Hematopoietic multipotent progenitor cell treated with erythropoietin and hydrocortisone succinate and interleukin-3 and kit ligand, for 4 days (in vitro differentiated cells): ENCODE results near the gene MSLN.

ENCODE experiments used
- DNase-seq: peaks from one replicate; pipeline ENCODE4 v3.0.0-alpha.2; 2015

Gene MSLN

GRCh38 chr16:760545-761343 is at the start of gene MSLN:
Gene MSLN (plus strand): TSS chr16:760734. CDS start chr16:762681, 1,947 bp downstream.
- DNase-seq, result no peak

GRCh38 chr16:711084-711483 is 49.5 kb upstream of the MSLN start:
- no peak for DNase-seq

DNA sequence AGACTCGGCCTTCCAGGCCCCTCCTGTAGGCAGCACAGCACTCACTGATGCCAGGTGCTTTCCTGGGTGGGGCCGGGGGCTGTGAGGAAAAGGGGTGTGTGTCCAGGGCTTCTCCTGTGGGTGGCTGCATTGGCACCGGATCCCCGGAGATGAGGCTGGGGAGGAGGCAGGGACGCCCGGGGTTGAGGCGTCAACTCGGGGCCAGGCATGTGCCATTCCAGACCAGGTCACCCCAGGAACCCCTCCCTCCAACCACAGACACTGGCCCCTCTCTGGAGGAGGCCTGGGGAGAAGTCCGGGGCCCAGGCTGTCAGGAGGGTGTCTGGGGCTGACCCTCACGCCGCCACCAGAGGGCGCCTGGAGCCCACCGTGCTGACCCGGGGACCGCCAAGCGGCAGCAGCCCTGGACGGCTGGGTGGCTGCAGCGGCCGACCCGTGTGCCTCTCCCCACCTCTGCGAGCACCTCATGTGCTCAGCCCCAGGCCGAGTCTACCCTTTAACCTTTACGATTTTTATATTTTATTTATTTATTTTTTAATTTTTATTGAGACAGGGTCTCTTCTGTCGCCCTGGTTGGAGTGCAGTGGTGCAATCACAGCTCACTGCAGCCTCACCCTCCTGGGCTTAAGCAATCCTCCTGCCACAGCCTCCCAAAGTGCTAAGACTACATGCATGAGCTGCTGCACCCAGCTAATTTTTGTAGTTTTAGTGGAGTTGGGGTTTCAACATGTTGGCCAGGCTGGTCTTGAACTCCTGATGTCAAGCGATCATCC is 48.8 kb upstream of the MSLN start:
- DNase-seq, result peak; percentile 86

- DNase-seq, result peak; percentile 69
These were observed 47.7 kb upstream of the MSLN start for GRCh38 chr16:712740-713250.

- DNase-seq, result no peak
These were observed 46.5 kb upstream of the MSLN start for GRCh38 chr16:714079-714478.

DNA sequence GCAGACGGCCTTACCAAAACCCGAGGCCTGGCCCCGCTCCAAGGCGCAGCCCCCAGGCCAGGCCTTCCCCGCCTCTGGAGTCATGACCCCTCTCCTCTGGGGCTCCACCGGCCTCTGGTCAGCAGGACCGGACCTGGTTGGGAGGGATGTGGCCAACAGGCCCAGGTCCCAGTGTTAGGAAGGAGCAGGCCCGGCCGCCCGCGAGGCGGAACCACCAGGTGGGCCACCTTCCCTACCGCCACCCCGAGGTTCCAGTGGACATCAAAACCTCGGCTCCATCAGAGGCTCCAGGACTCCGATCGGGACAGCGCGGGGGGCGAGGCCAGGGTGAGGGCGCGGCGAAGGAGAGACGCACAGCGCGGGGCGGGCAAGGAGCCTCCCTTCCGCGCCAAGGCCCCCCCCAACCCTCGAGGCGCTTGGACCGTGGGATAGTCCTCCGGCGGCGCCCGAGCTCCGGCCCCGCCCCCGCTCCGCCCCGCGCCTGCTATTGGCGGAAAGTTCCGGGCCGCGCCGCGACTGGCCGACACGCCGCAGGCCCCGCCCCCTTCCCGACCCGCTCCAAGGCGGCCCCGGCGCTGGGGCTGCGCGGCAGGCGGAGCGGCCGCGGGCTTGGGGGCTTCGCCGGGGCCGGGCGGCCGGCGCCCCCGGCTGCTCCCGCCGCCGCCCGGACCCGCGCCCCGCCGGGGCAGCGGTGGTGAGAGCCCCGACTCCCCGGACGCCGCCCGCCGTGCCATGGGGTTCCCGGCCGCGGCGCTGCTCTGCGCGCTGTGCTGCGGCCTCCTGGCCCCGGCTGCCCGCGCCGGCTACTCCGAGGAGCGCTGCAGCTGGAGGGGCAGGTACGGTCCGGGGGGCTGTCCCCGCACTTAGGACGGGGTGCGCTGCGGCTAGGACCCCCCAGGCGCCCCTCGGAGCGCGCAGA is 45.7 kb upstream of the MSLN start, which contains the start of gene METRN:
TSS of gene METRN (plus strand) at position 561 of the 919 bp plus-strand sequence. CDS start at position 733, 172 bp downstream.
- peak; percentile 95 for DNase-seq

GRCh38 chr16:715477-716199 is 44.9 kb upstream of the MSLN start:
- DNase-seq, result peak; percentile 52

DNA sequence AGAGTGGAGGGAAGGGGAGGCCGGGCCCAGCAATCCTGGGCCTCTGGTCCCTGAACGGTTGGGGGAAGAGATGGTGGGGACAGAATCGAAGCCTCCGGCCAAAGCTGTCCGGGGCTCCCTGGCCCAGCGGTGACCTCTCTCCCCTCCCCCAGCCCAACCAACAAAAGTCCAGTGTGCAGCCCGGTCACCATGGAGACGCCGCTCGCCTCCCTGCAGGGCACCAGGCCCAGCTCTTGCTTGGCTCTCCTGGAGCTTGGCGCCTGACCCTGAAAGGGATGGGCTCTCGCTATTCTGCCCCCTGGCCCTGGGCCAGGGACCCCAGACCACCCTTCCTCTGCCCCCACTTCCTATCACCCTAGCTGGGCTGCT is 44.4 kb upstream of the MSLN start:
- DNase-seq, result no peak

- no peak for DNase-seq
These were observed 43.7 kb upstream of the MSLN start for GRCh38 chr16:716768-717325.

- no peak for DNase-seq
These were observed 42.9 kb upstream of the MSLN start for GRCh38 chr16:717450-718245.

- no peak for DNase-seq
These were observed 42.1 kb upstream of the MSLN start for GRCh38 chr16:718389-718788.

DNA sequence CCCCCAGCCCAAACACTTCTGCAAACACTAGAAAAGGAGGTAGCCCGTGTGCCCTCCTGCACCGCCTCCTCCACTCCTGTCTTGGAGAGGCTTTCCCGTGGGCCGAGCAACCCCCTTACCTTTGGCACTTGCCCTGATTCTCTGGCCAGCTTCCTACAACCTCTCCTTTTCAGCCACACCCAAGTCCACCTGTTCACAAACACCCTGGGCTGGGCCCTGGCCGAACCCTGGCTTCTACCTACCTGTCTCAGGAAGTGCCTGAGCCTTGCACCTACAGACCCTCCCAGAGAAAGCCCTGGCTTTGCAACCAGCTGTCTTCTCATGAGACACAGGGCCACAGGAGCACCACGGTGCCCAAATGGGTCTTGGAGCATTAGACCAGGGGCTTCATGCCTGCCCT is 41.6 kb upstream of the MSLN start:
- DNase-seq, result no peak

DNA sequence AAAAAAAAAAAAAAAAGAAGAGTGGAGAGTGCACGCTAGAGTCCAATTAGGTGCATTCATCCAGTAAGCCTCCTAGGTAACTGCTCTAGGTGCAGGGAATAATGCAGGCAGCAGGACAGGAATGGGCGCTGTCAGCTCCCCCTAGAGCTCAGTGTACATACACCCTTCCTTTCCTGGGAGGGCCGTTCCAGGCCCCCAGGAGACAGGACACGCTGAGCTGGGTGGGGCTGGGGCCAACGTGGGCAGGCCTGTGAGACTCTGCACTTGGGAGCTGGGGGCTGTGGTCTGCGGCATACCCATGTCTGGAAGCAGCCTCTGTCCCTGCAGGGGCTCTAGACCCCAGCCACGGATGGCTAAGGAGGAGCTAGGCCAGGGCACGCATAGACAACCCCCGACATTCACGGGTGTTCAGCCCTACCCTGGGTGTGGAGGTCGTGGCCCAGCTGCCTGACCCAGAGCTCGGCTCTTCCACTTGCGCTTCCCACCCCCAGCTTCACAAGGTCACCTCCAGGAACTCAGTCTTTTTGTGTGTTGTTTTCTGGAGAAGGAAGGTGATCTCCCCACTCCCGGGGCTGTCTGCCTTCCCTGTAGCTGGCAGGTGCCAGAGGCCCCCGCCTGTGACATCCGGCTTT is 40.6 kb upstream of the MSLN start:
- DNase-seq, result peak; percentile 55

GRCh38 chr16:720447-720989 is 40.0 kb upstream of the MSLN start:
- DNase-seq, result peak; percentile 84

DNA sequence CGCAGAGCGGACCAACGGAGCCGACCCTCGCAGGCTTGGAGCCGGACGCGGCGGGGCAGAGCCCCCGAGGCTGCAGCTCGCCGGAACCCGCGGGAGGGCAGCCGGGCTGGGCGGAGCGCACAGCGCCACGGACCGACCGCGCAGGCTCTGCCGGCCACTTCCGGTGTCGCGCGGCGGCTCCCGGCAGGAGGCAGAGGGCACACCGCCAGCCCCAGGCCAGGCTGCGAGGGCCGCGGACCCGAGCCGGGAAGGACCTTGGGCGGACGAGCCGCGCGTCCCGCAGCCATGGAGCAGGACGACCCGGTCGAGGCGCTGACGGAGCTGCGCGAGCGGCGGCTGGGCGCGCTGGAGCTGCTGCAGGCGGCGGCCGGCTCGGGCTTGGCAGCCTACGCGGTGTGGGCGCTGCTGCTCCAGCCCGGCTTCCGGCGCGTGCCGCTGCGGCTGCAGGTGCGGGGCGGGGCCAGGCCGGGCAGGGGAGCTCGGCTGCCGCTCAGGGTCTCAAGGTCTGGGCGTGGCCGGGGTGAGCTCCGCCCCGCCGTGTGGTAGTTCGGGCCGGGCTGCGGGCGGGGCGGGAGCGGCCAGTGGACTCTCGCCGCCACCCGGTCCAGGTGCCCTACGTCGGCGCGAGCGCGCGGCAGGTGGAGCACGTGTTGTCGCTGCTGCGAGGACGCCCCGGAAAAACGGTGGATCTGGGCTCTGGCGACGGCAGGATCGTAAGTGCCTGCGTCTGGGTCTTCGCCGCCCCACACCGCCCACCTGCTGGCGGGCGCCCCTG is 39.4 kb upstream of the MSLN start, which contains the start of gene ANTKMT:
TSS of gene ANTKMT (plus strand) at position 157 of the 775 bp plus-strand sequence. CDS start at position 286, 129 bp downstream.
- peak; percentile 95 for DNase-seq

GRCh38 chr16:721765-722540 is 38.6 kb upstream of the MSLN start:
- no peak for DNase-seq

DNA sequence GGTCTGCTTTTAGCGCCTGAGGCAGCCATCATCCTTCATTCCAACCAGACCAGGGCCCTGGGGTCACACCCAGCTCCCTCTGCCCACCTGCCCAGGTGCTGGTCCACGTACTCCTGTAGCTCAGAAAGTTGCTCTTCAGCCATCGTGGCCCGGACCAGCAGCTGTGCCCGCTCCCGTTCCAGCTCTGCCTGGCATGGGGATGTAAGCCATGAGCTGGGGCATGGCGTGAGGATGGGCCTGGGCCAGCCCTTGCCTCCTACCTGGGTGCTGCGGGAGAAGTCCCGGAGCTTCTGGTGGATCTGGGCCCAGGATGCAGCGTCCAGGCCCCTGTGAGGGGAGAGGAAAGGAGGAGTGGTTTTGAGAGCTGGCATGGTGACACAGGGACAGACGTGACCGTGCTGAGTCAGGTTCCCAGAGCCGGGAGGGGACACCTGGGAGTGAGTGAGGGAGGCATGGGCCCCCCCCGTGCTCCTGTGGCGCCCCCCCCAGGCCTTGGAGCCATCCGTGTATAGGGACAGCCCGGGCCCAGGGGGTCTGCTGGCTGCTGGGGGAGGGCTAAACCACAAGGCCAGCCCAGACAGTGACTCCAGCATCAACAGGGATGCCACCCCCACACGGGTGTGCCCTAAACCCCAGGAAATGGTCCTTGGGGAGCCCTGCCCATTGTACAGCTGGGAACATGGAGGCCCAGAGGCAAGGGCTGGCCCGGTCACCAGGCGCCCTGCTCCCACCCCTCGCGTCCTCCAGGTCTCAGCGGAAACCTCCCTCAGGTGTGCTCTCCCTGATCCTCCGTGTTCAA is 37.5 kb upstream of the MSLN start:
- DNase-seq, result no peak
